GM23338 (cell line): ENCODE data around the gene HHAT.

Experiments used
- CREB1 ChIP-seq: fragments of 250-450 bp; sonication (Bioruptor Pico); IDR thresholded peaks from 2 replicates; pipeline ENCODE4 v1.5.0; 2020; ENCODE audit warnings: low read depth, mild to moderate bottlenecking, moderate library complexity
- CTCF ChIP-seq, 2 experiments: fragments of 200-600 bp in 1 of 2; sonication (generic) in 1 of 2; conservative IDR thresholded peaks; 2 replicates each; pipeline versions ENCODE4 v1.5.1 to v1.6.1; 2016 to 2017; ENCODE audit warnings: antibody characterized with exemption in 2 of 2, low read depth in 2 of 2, mild to moderate bottlenecking in 2 of 2, moderate library complexity in 1 of 2
- EZH2 ChIP-seq: fragments of 200-600 bp; sonication (generic); IDR thresholded peaks from one replicate; pipeline ENCODE4 v1.8.0; 2017; ENCODE audit warnings: antibody characterized with exemption, mild to moderate bottlenecking, low read depth; ENCODE audit not compliant: unreplicated experiment
- EZH2phosphoT487 ChIP-seq: fragments of 200-600 bp; sonication (generic); IDR thresholded peaks from one replicate; pipeline ENCODE4 v1.8.1; 2018; ENCODE audit warnings: antibody characterized with exemption; ENCODE audit not compliant: unreplicated experiment
- JUNB ChIP-seq: IDR thresholded peaks from one replicate; pipeline ENCODE4 v1.6.1; 2016; ENCODE audit warnings: antibody characterized with exemption; ENCODE audit not compliant: unreplicated experiment
- NANOG ChIP-seq: IDR thresholded peaks from 2 replicates; pipeline ENCODE4 v1.6.1; 2016; ENCODE audit warnings: antibody characterized with exemption, borderline replicate concordance
- POLR2AphosphoS5 ChIP-seq: IDR thresholded peaks from 2 replicates; pipeline ENCODE4 v1.6.1; 2016; ENCODE audit warnings: antibody characterized with exemption, low read depth
- STAT1 ChIP-seq: IDR thresholded peaks from one replicate; pipeline ENCODE4 v1.6.1; 2016; ENCODE audit warnings: antibody characterized with exemption; ENCODE audit not compliant: unreplicated experiment
- TF ChIP-seq, protein P1 (sequence below): IDR thresholded peaks from one replicate; pipeline ENCODE4 v1.6.1; 2018; ENCODE audit warnings: antibody characterized with exemption; ENCODE audit not compliant: unreplicated experiment
- TF ChIP-seq, protein P2 (sequence below): IDR thresholded peaks from 2 replicates; pipeline ENCODE4 v1.6.1; 2016; ENCODE audit warnings: antibody characterized with exemption

DNA sequence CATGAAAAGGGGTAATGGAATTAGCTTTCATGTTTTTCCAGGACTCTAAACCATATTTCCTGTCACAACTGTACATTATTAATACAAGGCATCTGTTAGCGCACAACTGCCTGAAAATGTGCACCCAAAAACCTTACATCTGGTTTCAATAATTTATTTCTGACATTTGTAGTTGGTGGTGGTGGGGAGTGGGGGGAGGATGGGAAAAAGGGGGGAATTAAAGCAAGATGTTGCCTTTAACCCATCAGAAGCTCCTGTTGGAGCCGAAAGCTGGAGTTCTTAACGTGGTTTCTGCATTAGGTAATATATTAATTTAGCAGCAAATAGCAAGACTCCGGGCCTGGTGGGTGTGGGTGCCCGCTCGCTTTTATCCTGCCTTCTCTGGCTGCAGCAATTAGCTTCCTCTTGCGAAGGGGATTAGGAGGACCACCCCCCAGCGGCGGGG is 36.9 kb upstream of the HHAT start:
- TF ChIP-seq CTCF (conservative IDR thresholded peaks at IDR 0.05; ENCODE audit: low read depth in 2 of 2) (no peak), POLR2AphosphoS5 (no peak), EZH2phosphoT487 (no peak), EZH2 (no peak), STAT1 (no peak), JUNB (no peak), CREB1 (CRISPR knock-in tag) (no peak), NANOG (no peak)
- TF ChIP-seq, protein P1, sequence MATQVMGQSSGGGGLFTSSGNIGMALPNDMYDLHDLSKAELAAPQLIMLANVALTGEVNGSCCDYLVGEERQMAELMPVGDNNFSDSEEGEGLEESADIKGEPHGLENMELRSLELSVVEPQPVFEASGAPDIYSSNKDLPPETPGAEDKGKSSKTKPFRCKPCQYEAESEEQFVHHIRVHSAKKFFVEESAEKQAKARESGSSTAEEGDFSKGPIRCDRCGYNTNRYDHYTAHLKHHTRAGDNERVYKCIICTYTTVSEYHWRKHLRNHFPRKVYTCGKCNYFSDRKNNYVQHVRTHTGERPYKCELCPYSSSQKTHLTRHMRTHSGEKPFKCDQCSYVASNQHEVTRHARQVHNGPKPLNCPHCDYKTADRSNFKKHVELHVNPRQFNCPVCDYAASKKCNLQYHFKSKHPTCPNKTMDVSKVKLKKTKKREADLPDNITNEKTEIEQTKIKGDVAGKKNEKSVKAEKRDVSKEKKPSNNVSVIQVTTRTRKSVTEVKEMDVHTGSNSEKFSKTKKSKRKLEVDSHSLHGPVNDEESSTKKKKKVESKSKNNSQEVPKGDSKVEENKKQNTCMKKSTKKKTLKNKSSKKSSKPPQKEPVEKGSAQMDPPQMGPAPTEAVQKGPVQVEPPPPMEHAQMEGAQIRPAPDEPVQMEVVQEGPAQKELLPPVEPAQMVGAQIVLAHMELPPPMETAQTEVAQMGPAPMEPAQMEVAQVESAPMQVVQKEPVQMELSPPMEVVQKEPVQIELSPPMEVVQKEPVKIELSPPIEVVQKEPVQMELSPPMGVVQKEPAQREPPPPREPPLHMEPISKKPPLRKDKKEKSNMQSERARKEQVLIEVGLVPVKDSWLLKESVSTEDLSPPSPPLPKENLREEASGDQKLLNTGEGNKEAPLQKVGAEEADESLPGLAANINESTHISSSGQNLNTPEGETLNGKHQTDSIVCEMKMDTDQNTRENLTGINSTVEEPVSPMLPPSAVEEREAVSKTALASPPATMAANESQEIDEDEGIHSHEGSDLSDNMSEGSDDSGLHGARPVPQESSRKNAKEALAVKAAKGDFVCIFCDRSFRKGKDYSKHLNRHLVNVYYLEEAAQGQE = no peak
- TF ChIP-seq, protein P2, sequence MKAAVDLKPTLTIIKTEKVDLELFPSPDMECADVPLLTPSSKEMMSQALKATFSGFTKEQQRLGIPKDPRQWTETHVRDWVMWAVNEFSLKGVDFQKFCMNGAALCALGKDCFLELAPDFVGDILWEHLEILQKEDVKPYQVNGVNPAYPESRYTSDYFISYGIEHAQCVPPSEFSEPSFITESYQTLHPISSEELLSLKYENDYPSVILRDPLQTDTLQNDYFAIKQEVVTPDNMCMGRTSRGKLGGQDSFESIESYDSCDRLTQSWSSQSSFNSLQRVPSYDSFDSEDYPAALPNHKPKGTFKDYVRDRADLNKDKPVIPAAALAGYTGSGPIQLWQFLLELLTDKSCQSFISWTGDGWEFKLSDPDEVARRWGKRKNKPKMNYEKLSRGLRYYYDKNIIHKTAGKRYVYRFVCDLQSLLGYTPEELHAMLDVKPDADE = no peak
